Activated gamma-delta T cell treated with Interleukin-2 at 50 U/mL for 16 hours (primary cell): ENCODE data around the gene PEAK3.

ENCODE experiments used
- DNase-seq: peaks from one replicate; pipeline ENCODE4 v3.0.0-alpha.2; 2020

The PEAK3 gene

DNA sequence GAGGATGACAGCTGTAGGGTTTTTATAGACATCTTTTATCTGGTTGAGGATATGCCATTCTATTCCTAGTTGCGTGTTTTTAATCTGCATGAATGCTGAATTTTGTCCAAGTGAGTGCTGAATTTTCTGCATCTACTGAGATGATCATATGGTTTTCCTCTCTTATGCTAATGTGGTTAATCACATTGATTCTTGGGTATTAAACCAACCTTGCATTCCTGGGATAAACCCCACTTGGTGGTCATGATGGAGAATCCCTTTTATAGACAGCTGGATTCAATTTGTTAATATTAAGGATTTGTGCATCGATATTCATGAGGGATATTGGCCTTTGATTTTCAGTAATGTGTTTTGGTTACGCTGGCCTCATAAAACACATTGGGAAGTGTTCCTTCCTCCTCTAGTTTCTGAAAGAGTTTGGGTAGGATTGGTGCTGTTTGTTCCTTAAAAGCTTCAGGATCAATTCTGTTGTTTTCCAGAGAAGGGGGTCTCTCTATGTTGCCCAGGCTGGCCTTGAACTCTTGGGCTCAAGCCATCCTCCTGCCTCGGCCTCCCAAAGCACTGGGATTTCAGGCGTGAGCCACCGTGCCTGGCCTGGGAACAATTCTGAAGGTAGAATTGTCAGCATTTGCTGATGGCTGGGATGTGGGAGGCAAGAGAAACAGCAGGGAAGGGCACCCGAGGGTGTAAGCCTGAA is 33.3 kb upstream of the PEAK3 start:
- DNase-seq: no peak

GRCh38 chr19:2312820-2313501 is 31.0 kb upstream of the PEAK3 start:
- DNase-seq: no peak

DNA sequence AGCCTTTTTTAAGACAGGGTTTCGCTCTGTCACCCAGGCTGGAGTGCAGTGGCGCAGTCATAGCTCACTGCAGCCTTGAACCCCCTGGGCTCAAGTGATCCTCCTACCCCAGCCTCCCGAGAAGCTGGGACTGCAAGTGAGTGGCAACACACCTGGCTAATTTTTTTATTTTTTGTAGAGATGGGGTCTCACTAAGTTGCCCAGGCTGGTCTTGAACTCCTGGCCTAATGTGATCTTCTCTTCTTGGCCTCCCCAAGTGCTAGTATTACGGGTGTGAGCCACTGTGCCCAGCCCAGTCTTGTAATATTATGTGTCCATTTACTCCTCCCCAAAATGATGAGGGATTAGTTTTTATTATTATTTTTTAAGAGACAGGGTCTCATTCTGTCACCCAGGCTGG is 29.1 kb upstream of the PEAK3 start:
- DNase-seq: no peak

DNA sequence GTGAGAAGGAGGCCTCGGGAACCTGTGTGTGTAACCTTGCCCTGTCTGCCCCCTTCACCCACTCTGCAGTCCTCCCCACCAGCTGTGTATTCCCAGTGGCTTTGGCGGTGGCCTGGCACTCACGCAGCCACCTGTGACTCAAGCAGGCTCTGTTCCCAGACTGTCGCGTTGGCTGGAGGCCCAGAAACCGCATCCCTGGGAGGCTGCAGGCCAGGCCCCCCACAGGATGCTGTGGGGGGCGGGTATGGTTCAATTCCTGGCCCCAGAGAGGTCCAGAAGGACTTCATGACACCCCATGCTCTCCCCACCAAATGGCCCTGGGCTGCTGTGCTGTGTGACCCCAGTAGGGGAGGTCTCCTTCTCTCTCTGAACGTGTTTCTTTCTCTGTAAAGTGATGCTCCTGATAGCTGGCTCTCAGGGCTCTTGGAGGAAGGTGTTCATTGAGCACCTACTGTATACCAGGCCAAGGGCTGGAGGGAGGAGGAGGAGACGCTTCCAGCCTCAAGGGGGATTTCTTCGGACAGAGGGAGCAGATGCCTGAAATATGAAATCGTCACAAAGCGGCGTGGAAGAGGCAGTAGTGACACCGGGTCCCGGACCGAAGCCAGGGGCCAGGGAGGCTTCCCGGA is 27.9 kb upstream of the PEAK3 start:
- DNase-seq: no peak

DNA sequence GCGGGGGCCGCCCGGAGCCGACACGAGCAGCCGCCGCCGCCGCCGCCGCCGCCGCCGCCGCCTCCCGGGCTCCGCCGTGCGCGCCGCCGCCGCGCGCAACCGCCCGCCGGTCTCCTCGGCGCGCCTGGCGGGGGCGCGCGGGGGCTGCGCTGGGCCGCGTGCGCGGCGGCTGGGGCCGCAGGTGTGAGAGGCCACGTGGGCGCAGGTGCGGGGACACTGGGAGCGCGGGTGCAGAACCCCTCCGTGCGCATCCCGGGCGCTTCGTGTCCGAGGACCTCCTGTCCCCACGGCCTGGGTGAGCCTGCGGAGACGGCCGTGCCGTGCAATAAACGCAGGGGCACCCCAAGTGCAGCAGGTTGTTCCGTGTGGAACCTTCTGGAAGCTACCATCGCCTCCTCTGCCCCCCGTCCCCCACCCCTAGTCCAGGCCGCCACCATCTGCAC is 26.2 kb upstream of the PEAK3 start, which contains the start of gene LINGO3:
Gene LINGO3, minus strand, starts transcription at position 41 of the 443 bp plus-strand sequence. CDS start 16,378 bp downstream, outside the sequence.
- no peak for DNase-seq

GRCh38 chr19:2307518-2308012 is 25.6 kb upstream of the PEAK3 start:
- DNase-seq: no peak

- no peak for DNase-seq
Measured at GRCh38 chr19:2306971-2307370, 25.0 kb upstream of the PEAK3 start.

DNA sequence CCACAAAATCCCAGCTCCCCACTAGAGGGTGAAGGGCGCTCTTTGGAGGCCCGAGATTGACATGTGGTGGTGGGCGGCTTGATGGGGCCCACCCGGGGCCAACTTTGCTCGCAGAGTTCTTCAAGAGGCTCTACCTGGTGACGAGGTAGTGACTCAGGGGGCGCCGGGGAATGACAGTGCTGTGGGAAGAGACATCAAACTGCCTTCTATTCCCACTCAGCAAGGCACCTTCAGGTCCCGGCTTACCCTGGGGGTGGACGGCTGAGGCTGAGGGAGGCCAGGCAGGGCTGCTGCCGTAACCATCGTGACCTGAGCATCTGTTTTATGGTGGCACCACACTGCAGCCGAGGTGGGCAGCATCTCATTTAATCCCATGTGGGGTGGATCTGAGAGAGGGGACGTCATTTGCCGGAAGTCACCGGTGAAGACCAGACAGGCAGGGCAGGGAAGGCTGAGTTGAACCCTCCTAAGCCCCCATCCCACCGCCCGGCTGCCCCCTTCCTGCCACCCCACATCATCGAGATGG is 24.4 kb upstream of the PEAK3 start:
- DNase-seq: no peak

- DNase-seq: no peak
Measured at GRCh38 chr19:2305452-2306280, 23.7 kb upstream of the PEAK3 start.

DNA sequence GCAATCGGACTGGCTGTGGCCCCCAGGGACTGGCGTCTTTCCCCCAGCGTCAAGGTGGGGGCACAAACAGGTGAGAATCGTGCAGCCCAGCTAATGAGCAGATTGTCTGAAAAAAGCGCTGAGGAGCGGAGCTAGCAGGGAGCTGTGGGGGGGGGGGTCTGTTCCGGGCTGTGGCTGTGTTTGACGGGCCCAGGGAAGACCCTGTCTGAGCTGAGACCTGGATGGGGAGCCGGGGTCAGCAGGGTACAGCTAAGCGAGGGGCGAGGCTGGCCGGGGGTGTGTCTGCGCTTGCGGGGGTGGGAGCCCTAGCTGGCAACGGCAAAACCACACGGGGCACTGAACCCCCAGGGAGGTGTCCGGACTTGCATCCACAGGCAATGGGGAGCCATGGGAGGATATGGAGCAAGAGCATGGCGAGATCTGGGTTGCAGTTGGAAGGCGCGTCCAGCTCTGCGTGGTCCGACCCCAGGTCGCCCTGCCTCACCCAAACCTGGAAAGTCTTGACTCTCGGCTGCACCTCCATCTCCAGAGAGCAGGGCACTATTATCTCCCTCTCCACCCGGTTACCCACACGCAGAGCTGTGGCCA is 21.3 kb upstream of the PEAK3 start:
- no peak for DNase-seq

GRCh38 chr19:2302319-2303210 is 20.6 kb upstream of the PEAK3 start:
- no peak for DNase-seq

DNA sequence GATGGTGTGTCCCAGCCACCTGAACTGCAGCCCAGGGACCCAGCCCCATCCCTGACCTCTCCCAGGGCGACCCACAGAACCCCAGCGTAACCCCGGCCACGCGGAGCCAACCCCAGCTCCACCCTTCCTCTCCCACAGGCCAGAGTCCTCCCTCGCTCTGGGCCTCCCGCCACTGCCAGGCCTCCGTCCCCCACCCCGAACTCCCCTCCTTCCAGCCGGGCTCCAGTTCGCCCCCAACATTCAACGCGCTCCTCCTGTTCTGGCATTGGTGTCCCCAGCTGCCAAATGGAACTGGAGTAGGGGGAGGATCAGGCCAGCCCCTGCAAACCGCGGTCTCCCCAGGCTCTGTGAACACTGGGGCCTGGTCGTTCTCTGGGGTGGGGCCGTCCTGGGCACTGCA is 18.6 kb upstream of the PEAK3 start:
- no peak for DNase-seq

DNA sequence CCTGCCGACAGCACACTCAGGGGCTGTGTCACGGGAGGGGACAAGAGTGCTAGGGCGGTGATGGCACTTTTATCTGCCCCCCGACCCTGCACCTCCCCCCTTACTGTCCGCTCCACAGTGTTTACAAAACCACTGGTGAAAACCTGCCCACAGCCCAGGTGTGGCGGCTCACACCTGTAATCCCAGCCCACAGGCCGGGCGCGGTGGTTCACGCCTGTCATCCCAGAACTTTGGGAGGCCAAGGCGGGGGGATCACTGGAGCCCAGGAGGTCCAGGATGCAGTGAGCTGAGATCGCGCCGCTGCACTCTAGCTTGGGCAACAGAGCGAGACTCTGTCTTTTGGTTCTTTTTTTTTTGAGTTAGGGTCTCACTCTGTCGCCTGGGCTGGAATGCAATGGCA is 14.2 kb upstream of the PEAK3 start:
- DNase-seq: no peak

DNA sequence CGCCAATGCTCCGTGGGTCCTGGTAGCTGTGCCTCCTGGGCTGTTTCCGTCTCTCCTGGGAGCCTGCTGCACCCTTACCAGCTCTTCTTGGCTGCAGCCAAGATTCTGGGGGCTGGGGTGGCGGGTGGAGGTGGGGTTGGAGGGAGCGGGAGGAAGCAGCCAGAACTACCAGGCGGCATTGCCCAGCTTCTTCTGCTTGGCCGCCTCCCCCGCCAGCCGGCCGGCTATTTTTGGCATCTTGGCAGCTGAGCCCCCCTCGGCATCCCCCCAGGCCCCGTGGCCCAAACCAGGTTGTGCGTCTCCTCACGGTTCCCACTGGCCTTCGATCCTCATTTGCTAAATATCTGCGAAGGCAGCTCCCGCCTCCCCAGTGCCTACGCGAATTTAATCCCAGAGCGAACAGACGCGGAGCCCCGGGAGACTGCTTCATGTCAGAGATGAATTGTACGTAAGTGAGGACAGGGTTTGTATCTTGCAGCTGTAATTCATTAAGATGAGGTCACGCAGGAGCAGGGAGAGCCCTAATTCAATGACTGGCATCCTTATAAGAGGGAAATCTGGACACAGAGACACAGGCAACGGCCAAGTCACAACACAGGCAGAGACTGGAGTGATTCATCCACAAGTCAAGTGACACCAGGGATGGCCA is 12.8 kb upstream of the PEAK3 start:
- no peak for DNase-seq

- no peak for DNase-seq
Measured at GRCh38 chr19:2291185-2291751, 9.3 kb upstream of the PEAK3 start.

DNA sequence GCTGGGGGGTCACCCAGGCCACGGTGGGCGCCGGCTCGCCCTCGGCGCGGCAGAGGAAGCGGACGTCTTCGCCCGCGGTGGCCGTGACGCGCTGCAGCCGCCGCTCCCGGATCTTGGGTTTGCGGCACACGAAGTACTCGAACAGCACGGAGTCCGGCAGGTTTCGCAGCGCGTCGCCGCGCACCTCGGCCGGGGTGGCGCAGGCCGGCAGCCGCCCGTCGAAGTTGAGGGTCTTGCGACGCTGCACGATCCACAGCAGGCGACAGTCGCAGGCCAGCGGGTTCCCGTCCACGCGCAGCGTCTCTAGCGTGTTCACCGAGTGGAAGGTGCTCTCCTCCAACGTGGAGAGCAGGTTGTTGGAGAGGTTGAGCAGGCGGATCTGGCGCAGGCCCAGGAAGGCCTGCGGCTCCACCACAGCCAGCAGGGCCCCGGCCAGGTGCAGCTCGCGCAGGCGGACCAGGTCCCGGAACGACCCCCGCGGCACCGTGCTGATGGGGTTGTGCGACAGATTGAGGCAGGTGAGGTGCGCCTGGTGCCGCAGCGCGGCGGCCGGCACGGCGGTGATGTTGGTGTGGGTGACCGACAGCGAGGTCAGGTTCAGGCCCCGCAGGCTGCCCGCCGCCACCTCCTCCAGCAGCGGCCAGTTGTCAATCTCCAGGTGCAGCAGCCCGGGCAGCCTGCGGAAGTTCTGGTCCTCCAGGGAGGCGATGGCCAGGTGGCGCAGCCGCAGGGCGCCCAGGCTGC is 8.6 kb upstream of the PEAK3 start:
- peak; percentile 29 for DNase-seq

- peak; percentile 72 for DNase-seq
Measured at GRCh38 chr19:2289714-2290435, 7.9 kb upstream of the PEAK3 start.

DNA sequence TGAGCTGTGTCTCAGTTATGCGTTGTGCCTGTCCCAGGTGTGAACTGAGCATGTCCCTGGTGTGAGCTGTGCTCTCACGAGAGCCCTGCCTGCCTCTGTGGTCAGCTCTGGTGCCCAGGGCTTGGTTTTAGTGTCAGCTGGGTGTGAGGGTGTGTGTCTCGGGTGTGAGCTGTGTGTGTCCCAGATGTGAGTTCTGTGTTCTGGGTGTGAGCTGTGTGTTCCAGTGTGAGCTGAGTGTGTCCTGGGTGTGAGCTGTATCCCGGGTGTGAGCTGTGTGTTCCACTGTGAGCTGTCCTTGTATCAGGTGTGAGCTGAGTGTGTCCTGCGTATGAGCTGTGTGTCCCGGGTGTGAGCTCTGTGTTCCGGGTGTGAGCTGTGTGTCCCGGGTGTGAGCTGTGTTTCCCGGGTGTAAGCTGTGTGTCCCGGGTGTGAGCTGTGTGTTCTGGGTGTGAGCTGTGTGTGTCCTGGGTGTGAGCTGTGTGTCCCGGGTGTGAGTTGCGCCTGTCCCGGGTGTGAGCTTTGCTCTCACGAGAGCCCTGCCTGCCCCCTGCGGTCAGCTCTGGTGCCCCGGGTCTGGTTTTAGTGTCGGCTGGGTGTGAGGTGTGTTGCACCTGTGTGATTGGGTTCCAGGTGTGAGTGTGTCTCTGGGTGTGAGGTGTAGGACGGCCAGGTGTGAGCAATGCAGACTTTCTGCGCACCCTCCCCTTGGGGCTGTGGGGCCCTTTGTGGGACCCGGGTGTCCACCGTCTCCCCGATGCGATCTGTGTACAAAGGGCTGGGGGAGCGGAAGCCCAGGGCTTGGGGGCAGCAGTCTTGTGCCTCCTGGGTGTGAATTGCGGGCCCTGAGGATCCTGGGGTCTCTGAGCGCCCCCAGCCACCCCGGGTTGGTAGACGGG is 7.1 kb upstream of the PEAK3 start:
- DNase-seq: no peak
